ENCODE results near the gene GPT2.

Gene GPT2

GRCh38 chr16:46923513-46924295 lies 39.5 kb downstream of the GPT2 start:
- no peak for DNase-seq (ENCODE audit: low read depth)
- H3K4me3 ChIP-seq (ENCODE audit: low read depth, low read length) = no peak overlapping the region
- TF ChIP-seq CTCF (IDR thresholded peaks at IDR 0.05; ENCODE audit: insufficient read depth, low read depth, low read length, missing control alignments) = no peak

GRCh38 chr16:46924402-46924801 lies 40.2 kb downstream of the GPT2 start:
- no peak overlapping the region for H3K4me3 ChIP-seq (ENCODE audit: low read depth, low read length)
- no peak for DNase-seq (ENCODE audit: low read depth)
- no peak for TF ChIP-seq CTCF (IDR thresholded peaks at IDR 0.05; ENCODE audit: insufficient read depth, low read depth, low read length, missing control alignments)

GRCh38 chr16:46926470-46927225 lies 42.5 kb downstream of the GPT2 start:
- no peak for TF ChIP-seq CTCF (IDR thresholded peaks at IDR 0.05; ENCODE audit: insufficient read depth, low read depth, low read length, missing control alignments)
- no peak overlapping the region for H3K4me3 ChIP-seq (ENCODE audit: low read depth, low read length)
- DNase-seq (ENCODE audit: low read depth) = no peak

- H3K4me3 ChIP-seq (ENCODE audit: low read depth, low read length) = no peak overlapping the region
- TF ChIP-seq CTCF (IDR thresholded peaks at IDR 0.05; ENCODE audit: insufficient read depth, low read depth, low read length, missing control alignments) = no peak
- no peak for DNase-seq (ENCODE audit: low read depth)
These were observed 43.1 kb downstream of the GPT2 start for GRCh38 chr16:46927273-46927672.

GRCh38 chr16:46928811-46929210 lies 44.6 kb downstream of the GPT2 start:
- DNase-seq (ENCODE audit: low read depth) = no peak
- TF ChIP-seq CTCF (IDR thresholded peaks at IDR 0.05; ENCODE audit: insufficient read depth, low read depth, low read length, missing control alignments) = no peak
- H3K4me3 ChIP-seq (ENCODE audit: low read depth, low read length) = no peak overlapping the region

GRCh38 chr16:46929378-46930332 lies 45.5 kb downstream of the GPT2 start:
- peak; percentile 90 for TF ChIP-seq CTCF (IDR thresholded peaks at IDR 0.05; ENCODE audit: insufficient read depth, low read depth, low read length, missing control alignments)
- no peak overlapping the region for H3K4me3 ChIP-seq (ENCODE audit: low read depth, low read length)
- peak; percentile 83 for DNase-seq (ENCODE audit: low read depth)

All from GM12865 (cell line).